ENCODE data around the gene PRRT1B.

The PRRT1B gene

DNA sequence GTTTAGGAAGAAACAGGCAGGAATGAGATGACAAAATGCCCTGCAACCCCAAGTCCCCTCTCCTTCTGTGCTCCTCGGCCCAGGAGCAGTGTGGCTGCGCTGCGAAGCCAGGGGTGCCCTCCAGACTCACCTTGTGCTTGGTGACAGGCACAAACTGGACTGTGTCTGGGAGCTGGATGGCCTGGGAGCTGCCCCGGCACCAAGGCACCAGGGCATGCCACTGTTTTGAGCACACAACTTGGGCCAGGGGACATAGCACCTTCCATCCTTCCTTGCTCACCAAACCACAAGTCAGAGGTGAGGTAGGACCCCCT, 51.1 kb downstream of the PRRT1B start:
- no peak for DNase-seq (ENCODE audit: low read depth, low spot score)

DNA sequence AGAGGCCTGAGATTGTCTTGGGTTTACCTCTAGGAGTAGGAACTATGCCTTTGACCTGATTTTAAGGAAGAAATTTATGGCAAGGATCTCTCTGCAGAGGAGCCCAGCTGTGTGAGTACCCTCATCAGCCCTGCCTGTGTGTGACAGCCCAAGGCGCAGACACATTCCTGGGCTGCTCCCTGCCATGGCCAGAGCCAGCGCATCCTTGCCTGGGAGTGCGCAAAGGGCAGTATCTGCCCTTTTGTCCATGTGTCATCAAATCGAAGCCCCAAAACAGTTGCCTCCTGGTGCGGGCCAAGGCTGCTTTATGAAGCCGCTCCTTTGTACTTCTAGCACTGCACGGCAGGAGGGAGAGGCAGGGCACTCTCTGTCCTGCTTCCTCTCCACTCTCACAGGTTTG, 51.9 kb downstream of the PRRT1B start:
- DNase-seq (ENCODE audit: low read depth, low spot score) = no peak

DNA sequence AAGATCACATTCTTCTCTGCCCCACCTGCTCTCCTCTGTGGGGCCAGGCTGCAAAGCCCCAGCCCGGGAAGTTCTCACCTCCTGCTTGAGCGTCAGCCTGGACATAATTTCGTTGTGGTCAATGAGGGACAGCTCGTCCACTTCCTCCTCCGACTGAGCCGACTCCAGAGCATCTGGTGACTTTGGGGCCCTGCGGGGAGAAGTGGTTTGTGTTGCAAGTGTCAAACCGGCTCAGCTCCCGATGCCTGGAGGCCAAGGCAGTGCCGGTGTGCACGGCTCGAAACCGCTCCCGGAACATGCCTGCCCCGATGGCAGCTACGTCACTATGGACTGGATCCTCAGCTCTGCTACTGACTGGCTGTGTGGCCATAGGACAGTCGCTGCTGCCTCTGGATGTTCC, 52.8 kb downstream of the PRRT1B start:
- no peak for DNase-seq (ENCODE audit: low read depth, low spot score)

DNA sequence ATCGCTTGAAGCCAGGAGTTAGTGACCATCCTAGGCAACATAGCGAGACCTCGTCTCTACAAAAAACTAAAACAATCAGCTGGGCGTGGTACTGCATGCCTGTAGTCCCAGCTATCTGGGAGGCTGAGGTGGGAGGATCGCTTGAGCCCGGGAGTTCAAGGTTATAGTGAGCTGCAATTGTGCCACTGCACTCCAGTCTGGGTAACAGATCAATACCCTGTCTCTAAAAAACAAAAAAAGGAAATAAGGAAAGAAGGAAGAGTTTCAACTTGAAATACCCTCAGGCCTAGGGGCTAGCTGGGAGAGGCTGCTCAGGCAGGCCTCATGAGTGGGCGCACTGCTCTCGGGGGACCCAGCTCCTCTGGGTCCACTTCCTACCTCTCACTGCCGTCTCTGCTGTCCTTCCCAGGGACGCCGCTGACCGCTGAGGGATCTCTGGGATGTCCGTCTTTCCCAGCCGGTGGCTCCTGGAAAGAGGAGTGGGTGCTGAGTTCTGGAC, 56.4 kb downstream of the PRRT1B start:
- DNase-seq (ENCODE audit: low read depth, low spot score) = no peak

DNA sequence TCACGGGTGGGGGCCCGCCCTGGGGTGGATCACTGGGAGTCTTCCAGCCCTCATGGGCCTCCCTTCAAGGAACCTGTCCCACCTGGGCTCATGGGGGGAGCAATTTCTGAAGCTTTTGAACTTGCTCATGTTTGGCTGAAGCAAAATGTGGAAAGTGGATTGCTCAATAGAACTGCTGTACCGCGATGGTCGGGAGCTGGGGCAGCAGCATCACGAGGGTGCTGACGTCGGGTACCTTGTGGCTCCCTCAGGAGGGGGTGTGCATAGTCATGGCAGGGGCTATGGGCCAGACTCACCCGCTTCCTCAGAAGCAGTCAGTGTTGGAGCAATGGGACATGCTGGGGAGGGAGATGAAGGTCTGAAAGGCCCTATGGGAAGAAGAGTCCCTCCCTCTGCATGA, 57.9 kb downstream of the PRRT1B start:
- DNase-seq (ENCODE audit: low read depth, low spot score) = no peak

DNA sequence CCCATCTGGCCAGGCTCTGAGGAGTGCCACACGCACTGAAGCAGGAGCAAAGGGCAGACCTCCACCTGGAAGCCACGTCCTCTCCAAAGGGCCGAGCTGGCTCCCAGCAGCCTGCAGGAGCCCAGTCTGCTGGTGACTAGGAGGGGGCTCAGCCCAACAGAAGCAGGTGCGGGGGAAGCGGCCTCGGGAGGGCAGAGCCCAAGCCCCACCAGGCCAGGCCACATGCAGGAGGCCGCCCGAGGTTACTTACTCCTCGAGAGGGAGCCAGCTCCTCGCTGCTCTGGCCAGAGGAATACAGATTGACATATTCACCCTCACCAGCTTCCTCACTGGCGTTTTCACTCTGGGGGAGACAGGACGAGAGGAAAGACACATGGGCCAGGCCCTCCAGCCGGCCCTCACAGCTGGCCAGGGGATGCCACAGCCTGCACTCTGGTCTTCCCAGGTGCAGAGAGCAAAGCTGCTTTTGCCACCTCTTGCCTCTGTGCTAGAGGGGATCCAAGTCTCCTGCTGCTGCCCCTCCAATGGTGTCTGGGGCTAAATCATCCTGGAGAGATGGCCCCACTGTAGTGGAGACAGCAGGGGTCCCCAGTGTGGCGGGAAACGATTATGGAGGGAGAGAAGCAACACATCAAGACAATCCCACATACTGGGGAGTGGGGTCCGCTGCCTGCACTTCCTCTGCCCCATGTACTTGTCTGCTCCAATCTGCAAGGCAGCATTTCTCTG, 58.6 kb downstream of the PRRT1B start:
- DNase-seq (ENCODE audit: low read depth, low spot score) = no peak

DNA sequence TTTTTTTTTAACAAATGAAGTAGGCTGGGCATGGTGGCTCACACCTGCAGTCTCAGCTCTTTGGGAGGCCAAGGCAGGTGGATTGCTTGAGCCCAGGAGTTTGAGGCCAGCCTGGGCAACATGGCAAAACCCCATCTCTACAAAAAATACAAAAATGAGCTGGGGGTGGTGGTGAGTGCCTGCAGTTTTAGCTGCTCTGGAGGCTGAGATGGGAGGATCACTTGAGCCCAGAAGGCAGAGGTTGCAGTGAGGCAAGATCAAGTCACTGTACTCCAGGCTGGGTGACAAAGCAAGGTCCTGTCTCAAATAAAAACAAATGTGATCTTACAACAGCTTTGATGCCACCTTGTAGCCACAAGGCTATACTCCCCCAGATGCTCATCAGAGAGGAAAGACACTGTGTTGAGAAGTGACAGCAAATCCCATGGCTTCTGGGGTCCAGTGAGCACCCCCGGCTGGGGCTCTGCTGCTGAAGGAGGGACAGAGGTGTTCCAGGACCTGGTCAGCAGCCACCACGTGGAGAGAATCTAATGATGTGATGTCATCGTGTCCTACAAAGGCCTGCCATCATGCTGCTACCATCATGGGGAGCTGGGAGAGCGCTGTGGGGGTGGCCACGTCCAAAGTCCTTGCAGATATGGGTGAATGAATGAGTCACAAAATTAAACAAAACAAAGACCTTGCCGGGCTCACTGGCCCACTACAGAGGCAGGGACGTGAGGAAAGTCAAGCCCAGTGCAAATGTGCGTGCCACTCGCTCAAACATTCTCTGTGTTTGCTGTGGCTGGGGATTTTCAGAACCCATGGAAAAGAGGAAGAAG, 60.7 kb downstream of the PRRT1B start:
- DNase-seq (ENCODE audit: low read depth, low spot score) = no peak

DNA sequence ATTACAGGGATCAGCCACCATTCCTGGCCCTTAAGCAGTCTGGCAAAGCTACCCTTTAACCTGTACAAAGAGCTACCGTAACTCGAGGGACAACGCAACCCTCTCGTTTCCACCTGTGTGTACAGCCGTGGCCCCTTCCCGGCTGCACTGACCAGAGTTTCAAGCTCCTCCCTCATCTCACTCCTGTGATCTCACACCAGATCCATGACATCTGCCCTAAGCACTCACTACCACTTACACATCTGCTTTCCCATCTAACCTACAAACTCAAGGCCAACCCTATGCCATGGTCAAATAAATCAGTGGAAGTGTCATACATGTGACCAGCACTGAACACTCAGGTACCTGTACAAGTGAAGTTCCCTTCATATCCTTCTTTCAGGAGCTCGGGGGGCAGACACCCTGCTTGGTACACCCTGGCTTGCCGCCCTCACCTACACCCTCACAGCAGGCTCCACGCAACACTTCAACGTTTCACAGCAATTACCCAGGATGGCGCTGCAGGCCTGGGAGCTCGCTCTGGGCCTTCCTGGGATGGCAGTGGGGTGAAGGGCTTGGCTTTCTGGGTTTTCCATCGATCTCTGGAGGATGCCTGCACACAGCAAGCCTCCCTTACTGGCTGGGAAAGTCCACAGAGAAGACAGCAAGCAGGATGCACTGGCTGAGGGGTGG, 61.7 kb downstream of the PRRT1B start:
- no peak for DNase-seq (ENCODE audit: low read depth, low spot score)

DNA sequence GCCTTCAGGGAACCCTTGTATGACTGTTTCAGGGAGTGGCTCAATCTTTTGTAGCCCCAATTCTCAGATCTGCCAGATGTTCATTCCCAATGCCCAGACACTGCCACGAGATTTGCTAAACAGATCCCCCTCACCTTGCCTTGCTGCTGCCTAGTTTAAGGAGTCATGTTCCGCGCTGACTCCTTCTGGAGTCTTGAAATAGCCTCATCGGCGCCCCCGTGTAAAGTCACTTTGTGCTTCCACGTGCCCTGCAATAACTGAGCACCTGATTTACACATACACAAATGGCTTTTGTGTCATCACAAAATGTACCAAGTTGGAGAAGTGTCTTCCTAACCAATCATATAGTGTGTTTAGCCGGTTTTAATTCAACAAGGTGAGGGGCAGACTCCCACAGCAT, 62.3 kb downstream of the PRRT1B start:
- no peak for DNase-seq (ENCODE audit: low read depth, low spot score)

DNA sequence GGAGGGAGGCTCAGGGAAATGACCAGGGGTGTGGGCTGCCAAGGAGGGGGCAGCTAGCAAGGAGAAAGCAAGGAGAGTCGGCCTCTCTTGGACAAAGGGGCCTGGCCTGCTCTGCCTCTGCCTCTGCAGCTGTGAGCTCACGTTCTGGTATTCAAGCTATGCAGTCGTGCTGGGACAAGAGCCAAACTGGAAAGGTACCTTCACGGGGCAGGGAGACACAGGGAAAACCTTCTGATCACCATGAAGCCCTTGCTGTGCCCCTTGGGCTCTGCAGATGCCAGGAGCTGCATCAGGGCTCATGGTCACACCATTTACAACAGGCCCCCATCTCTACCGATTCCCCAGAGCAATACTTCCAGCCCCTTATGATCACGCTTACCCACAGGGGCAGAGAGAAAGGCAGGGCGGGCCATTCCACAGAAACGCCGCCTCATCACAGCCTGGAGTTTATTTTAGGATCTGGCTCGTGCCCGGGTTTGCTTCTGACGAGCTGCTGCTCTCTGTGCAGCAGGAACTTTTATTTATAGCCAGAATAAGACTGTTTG, 63.2 kb downstream of the PRRT1B start:
- DNase-seq (ENCODE audit: low read depth, low spot score) = no peak
